ENCODE measurements around the gene CTRL.
"Not testable (repeated sequence)": the region's sequence is repeated elsewhere in the genome, so short reads cannot be mapped to it uniquely, and the experiment has no call there.

Gene CTRL

DNA sequence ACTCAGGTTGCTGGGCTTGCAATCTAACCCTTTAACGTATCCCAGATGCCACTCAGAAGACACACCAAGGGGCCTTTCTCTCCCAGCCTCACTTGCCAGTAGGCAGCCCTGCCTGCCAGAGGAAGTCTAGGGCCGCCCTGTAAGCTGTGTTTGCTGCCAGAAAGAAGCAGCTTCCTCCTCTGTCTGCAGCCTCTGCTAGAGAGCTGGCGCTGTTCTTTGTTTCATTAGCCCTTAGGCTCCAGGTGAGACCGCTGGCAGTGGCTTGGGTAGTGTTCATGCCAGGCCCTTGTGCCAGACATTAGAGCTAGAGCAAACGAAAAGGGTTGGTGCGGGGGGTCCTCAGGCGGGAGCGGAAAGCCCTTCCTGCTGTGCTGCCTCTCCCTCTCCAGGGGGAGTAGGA is 8.9 kb downstream of the CTRL start:
- peak; percentile 73 for DNase-seq

DNA sequence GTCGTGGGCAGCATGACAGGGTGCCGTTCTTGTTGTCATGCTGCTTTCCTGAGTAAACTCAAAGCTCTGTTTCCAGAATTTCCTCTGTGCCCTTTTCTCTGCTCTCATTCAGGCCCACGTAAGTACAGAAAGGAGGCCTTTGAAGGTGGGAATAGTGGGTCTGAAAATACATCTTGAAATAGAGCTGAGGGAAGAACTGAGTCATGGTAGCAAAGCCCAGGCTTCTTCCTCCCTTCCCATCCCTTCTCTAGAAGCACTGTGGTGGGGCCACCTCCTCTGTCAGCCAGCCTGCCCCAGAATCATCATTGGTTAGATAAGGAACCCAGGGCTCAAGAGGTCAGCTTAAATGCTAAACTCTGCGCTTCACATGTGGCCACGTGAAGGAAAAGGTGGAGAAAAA is 9.4 kb downstream of the CTRL start:
- no peak for DNase-seq

DNA sequence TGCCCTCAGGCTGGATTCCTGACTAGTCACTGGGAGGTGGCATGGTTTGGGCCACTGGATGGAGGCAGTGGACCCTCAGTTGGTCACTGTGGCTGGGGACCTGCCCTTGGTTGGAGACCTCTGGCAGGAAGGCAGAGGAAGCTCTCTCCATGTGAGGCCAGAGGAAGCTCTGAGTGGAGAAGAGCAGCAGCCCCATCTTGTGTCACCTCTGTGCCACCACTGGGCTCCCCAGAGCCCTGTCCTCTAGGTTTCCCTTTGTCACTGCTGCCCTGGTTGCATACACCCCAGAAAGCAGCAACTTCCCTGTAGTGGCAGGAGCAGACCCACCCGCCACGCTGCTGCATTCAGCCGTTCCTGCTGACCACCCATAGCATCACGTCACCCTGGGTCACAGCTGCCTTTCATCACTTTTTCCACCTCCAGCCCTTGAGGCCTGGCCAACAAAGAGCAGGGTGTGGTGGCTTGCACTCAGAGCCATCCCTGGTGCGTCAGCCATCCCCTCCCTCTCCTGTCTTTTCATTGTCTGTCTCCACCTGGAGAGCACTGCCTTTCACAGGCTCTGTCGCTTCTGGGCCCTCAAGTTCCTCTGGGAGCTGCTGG is 11.9 kb downstream of the CTRL start:
- DNase-seq = no peak

DNA sequence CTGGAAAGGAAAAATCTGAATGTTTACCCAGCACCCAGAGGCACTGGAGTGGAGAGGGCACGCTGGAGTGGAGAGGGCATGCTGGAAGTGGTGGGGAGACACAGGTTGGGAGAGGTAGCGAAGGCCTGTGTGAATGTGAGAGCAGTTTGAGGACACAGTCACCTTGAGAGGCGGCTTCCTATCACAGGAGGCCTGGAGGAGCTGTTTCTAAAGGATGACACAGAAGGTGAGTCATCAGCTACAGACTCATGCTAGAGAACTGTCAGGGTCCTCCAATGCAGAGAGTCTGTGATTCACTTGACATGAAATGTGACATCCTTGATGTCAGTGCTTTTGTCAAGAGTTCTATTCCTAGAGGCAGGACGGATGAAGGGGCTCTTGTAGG is 13.8 kb downstream of the CTRL start:
- DNase-seq = peak; percentile 34

DNA sequence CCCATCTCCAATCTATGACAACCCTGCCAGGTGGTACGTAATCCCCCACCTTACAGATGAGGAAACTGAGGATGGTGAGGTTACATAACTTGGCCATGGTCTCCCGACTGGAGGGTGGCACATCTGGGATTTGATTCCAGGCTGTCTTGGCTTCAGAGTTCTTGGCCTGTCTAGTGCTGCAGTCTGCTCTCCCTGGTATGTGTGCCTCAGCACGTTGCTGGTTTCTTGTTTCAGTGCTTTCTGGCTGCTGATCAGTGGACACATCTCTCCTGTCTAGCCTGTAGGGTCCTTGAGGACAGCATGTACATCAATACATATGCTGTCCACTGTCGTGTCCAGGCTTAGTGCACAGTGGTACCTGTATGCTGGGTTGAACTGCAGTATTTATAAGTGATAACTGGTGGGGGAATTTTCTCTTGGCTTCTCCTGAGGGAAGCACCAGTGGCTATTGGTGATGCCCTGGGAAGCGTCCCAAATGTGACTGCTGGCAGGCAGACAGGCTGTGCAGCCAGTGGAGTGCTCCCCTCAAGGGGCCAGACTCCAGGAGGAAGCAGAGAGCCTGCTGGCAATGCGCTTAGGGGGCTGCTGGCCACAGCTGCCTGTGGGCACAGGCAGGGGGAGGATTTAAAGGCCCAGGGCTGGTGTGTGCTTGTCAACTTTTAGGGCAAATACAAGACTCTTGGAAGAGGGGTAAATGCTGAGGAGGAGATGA is 14.4 kb downstream of the CTRL start:
- peak; percentile 27 for DNase-seq

DNA sequence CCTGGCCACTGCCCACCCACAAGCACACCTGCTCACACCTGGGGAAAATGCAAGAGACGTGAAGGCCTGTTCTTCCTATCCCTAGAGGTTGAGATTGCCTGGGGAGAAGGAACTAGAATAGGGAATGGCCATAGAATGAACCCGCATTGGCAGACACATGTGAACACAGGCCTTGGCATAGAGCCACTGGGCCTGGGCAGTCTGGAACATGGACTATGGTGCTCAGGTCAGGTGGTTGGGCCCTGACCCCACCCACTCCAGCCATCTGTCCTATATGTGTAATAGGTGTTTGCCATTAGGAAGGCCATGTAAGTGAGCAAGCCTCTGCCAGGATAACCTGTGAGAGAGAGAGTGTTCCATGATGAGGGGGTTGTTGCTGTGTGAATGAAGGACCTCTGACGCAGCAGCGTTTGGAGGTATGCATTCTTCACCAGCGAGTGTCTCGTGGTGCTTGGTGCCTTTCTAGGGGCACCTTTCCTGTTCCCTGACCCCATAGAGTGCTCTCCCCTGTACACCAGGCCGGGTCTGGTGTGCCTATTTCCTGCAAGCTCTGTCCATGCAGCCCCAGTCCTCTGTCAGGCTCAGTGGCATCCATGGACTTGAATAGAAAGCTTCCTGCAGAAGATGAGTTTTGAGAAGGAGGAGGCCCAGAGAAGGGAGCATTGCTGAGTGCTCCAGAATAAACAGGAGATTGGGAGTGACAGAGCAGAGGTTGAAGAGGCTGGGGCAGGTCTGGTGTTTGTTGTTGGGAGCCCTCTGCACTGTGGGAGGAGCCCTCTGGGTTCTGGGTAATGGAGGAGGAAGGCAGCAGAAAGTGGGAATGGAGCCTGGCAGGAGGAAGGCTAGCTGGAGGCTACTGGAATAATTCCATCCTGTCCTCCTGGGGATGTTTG is 15.6 kb downstream of the CTRL start:
- DNase-seq = peak; percentile 43

DNA sequence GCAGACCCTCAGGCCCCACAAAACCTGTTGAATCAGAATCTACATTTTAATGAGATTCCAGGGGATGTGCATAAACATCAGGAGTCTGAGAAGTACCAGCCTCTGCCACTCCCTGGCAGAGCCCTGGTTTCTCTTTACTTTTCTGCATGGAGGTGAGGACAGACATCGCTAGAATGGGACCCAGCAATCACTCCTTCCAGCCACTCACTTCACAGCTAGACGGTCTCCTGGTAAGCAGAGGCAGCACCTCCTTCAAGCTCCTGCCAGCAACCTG is 16.2 kb downstream of the CTRL start:
- DNase-seq = not testable (repeated sequence)

DNA sequence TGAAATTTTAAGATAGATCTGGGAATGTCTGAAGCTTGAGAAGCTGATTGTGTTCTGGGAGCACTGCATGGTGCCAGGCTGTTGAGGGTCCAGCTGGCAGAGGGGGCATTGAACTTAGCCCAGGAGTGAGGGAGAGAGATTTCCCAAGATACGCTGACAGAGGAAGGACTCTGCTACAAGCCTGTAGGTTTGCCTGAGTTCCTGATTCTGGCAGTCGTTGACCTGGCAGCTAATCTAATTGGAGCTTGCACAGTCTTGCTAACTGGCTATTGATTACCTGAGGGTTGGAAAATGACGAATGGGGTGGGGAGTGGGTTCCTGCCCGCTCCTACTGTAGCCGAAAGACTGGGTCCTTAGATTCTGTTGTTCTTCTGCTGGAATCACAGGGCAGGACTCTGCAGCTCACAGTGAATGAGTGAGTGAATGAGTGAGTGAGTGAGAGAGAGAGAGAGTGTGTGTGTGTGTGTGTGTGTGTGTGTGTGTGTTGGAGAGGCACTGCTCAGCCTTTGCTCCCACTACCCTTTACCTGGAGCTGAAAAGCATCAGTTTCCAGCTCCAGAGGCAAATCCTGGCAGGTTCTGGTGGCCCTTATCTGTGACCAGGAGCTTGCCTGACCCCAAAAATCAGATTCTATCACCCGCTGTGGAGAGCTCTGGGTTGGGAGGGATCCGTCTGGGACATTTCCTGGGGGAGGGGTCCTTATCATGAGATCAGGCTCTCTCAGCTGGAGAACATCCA is 16.7 kb downstream of the CTRL start:
- no peak for DNase-seq

DNA sequence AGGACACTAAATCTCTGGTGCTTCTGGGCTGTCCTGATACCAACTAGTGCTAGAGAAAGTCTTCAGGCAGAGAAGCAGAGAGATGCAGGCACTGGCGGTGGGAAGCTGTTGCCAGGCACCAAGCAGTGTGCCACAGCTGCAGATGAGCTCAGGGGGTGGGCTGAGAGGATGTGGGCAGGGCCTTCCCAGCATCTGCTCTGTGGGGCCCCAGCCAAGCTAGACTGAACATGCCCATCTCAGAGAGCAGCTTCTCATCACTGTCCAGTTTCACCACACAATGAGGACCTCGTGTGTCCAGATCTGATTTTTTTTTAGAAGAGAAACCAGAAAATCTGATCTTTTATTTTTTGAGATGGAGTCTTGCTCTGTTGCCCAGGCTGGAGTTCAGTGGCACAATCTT is 21.5 kb downstream of the CTRL start:
- DNase-seq = no peak

DNA sequence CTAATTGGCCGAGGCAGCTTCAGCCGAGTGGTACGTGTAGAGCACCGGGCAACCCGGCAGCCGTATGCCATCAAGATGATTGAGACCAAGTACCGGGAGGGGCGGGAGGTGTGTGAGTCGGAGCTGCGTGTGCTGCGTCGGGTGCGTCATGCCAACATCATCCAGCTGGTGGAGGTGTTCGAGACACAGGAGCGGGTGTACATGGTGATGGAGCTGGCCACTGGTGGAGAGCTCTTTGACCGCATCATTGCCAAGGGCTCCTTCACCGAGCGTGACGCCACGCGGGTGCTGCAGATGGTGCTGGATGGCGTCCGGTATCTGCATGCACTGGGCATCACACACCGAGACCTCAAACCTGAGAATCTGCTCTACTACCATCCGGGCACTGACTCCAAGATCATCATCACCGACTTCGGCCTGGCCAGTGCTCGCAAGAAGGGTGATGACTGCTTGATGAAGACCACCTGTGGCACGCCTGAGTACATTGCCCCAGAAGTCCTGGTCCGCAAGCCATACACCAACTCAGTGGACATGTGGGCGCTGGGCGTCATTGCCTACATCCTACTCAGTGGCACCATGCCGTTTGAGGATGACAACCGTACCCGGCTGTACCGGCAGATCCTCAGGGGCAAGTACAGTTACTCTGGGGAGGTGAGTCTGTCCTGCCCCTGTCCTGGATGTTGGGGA is 22.5 kb downstream of the CTRL start:
- no peak for DNase-seq

DNA sequence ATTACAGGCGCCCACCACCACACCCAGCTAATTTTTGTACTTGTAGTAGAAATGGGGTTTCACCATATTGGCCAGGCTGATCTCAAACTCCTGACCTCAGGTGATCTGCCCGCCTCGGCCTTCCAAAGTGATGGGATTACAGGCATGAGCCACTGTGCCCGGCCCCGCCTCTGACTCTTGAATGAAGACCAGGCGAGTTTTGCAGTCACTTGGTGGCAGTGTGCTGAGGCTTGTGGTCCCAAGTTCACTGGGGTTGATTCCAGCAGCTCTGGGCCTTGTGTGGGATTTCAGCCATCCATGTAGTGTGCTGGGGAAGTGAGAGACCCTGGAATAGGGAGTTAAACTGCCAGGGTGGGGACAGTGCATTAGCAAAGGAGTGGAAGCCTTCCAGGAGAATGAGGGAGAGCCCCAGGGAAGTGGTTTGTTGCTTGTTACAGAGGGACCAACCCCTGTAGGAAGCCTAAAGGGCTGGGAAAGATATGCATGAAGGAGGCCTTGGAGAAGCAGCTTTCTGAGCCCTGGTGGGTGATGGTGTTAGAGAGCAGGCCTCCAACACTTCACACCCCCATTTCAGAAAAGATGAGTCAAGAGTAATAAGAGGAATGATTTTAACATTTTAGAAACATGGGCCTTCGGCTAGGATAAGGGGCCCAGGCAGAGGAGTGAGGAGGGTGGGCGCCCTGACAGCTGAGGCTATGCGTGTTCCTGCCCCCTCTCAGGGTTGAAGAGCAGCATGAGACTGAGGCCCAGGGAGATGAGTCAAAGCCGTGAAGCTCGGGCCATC is 24.1 kb downstream of the CTRL start:
- DNase-seq = no peak

DNA sequence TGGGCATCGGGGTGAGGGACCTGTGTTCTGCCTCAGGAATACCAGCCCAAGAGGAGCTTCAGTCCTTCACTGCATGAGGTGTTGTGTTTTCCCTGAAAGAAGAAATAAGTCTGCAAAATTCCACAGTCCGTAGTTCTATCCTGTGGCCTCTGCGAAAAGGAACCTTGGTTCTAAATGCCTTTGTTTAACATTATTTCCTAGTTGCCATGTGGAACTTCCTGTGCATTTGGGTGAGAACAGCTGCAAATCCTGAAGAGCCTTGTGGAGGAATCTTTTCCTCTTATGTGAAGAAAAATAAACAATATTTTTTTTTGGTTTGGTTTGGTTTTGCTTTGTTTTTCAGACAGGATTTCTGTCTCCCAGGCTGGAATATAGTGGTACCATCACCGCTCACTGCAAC is 28.8 kb downstream of the CTRL start:
- DNase-seq = no peak

DNA sequence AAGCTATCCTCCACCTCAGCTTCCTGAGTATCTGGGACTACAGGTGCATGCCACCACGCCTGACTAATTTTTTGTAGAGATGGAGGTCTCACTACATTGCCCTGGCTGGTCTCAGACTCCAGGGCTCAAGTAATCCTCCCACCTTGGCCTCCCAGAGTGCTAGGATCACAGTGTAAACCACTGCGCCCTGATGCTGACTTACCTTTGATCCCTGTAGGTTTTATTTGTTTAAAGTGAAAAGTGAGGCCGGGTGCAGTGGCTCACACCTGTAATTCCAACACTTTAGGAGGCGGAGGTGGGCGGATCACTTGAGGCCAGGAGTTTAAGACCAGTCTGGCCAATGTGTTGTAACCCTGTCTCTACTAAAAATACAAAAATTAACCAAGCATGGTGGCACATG is 29.9 kb downstream of the CTRL start:
- DNase-seq = no peak

DNA sequence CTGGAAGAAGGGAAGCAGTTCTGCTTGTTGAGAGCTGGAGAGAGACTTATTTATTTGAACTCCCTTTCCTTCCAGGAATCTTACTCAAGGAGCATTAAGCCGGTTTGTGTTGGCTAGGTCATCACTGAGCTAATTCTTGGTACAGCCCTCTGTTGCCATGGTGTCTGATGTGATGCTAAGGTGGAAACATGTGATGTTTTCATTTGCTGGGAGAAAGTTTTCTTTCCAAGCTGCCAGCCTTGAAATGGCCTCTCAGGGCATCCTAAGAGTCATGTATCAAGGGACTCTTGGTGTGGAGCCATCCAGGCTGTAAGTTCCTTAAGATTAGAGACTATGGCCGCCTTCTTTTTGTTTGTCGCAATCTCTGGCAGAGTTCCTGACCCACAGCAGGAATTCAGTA is 34.4 kb downstream of the CTRL start:
- no peak for DNase-seq

DNA sequence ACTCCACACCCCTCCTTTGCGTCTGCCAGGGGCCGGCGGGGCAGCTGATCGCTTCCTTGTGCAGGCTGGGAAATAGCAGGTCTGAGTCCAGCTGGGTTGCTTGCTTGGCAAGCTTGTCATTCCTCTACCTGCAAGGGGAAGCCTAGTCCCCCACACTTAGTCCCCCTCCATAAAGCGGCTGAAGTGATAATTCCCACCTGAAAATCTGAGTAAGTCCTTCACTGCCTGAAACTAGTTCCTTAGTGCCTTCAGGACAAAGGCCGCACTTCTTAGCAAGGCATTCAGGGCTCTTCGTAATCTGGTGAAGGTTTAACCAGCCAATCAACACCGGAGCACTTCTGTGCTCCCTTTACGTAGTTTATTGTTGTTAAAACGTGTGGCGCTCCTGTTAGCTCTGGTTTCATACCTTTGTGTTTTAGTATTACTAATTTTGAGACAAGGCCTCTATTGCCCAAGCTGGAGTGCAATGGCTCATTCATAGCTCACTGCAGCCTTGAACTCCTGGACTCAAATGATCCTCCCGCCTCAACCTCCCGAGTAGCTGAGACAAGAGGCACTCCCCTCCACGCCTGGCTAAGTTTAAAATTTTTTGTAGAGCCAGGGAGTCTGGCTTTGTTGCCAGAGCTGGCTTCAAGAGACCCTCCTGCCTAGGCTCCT is 37.8 kb downstream of the CTRL start:
- no peak for DNase-seq

DNA sequence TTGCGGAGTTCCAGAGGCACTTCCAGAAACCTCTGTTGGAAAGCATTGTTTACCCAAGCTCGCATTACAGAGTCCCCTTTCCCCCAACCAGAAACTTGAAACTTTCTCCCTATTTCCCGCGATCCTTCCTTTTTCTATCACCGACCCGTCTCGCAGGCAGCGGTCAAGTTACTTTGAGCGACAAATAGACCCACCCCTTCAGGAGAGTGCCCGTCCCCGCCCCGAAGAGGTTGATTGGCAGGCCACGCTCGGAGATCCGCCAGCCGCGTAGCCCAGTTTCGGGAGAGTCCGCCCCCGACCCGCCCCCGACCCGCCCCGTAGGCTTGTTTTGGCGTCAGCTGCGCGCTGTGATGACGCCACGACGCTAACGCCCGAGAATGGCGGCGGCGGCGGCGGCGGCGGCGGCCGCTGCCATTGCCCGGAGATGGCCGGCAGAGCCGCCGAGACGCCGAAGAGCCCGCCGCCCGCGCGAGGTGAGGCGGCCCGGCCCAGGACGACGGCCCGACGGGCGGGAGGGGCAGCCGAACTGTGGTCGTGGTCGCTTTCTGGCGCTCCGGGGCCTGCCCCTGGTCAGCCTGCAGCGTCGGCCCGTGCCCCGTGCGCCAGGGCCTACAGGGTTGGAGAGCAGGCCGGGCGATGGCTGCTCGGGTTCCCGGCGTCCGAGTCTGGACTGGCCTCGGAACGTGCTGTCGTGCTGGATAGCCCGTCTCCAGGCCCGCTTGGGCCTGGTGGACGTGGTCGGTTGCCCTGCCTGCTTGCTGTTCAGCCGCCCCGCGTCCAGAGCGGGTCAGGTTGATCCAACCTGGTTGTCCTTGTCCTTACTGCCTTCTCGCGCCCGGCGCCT is 38.5 kb downstream of the CTRL start, which contains the start of gene PSKH1:
Gene PSKH1, plus strand, starts transcription at position 356 of the 844 bp plus-strand sequence. CDS start 15,496 bp downstream, outside the sequence.
- peak; percentile 54 for DNase-seq

DNA sequence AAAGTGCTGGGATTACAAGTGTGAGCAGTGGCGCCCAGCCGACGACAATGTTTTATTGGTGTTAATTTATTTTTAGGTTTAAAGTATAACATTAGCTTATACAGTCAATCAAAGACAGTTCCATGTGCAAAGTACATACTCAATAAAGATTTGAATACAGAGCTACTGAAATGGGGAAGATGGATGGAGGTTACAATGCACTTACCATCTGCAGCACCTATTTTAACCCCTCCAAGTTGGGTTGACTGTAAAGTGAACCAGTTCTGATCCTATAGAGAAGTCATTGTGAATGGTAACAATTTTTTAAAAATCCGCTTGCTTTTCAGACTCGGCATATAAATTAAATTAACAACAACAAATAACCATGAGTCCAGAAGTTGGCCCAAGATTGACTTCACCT is 39.3 kb downstream of the CTRL start:
- DNase-seq = no peak

DNA sequence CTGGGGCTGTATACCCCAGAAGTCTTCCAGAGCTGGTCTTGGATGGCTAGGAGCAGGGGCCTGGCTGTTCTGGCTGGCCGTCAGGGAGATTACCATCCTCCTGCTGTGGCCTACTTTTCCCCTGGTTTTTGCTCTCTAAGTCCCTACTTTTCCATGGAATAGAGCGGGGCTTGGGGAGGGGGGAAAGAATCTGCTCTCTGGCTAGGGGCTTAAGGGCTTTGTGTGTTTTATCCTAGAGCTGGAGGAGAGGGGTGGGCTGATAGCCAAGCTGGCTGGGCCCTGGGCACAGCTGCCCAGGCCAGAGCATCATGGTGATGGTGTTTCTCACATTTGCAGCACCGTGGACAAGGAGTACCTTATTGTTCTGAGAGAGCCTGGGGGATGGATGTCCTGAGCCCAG is 43.3 kb downstream of the CTRL start:
- no peak for DNase-seq

DNA sequence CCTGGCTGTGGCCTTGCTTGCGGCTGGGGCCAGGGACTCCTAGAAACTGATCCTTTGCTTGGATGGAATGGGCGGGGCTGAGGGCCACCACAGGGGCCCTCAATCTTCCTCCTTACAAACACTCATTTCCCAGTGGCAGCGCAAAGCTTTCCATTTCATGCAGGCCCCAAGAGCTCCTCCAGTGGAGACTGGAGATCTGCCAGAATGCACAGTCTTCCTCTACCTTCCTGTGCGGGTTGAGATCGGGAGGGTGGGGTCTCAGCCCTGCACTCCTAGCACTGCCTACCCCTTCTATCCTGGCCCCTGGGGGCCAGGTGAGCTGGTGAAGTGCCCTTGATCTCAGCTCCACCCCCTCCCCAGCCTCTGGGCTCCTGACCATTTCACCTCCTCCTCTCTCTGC is 45.3 kb downstream of the CTRL start:
- no peak for DNase-seq

DNA sequence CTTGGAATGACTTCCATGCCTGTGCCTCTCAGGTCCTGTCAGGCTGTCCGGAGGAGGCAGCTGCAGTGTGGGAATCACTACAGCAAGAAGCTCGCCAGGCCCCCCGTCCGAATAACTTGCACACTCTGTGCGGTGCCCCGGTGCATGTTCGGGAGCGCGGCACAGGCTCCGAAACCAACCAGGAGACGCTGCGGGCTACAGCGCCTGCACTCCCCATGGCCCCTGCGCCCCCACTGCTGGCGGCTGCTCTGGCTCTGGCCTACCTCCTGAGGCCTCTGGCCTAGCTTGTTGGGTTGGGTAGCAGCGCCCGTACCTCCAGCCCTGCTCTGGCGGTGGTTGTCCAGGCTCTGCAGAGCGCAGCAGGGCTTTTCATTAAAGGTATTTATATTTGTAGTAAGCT is 45.7 kb downstream of the CTRL start:
- DNase-seq = no peak

DNA sequence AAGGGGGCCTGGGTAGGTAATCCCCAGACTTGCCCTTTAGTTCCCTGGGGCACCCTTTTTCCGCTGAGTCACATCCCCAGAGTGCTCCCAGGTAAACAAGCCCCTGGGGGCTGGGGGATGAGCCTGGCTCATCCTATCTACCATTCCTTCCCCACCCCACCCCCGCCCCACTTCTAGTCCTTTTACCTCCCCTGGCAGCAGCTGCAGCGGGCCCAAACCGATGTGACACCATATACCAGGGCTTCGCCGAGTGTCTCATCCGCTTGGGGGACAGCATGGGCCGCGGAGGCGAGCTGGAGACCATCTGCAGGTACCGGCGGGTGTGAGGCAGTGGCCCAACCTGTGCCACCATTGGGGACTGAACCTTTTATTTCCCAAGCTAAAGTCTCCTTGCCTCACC is 46.1 kb downstream of the CTRL start:
- DNase-seq = no peak

Data from NCI-H2029 treated with DMSO at 0.1 percent for 48 hours (cell line).